Neural cell (in vitro differentiated cells): ENCODE data around the gene RBMX. TPM values are rescaled to one million over a fixed set of nuclear protein-coding genes. Genes with fewer than 3 reads are reported as not detected.

ENCODE experiments used
- H2AFZ ChIP-seq: fragments of 200-600, 300-800 bp; sonication (generic), shearing (Covaris generic); 2 replicates; pipeline ENCODE4 v1.6.0; 2014; ENCODE audit warnings: low read depth, mild to moderate bottlenecking, antibody characterized with exemption, low read length, moderate library complexity
- H3F3A ChIP-seq: fragments of 200-600 bp; shearing (Covaris generic); 2 replicates; pipeline ENCODE4 v1.6.1; 2016; ENCODE audit warnings: mild to moderate bottlenecking, moderate library complexity, mixed read lengths, antibody characterized with exemption, low read length; ENCODE audit not compliant: insufficient read depth, poor library complexity, severe bottlenecking
- H3K27ac ChIP-seq: fragments of 200-600, 300-800 bp; sonication (generic), shearing (Covaris generic); 2 replicates; pipeline ENCODE4 v1.5.1; 2014; ENCODE audit warnings: mild to moderate bottlenecking, low read length, moderate library complexity
- H3K27me3 ChIP-seq: fragments of 300-800, 200-600 bp; sonication (generic), shearing (Covaris generic); 2 replicates; pipeline ENCODE4 v1.6.0; 2014; ENCODE audit warnings: mild to moderate bottlenecking, low read depth, low read length, moderate library complexity; ENCODE audit not compliant: insufficient read depth
- H3K36me3 ChIP-seq: fragments of 300-800, 200-600 bp; sonication (generic), shearing (Covaris generic); 2 replicates; pipeline ENCODE4 v1.5.1; 2014; ENCODE audit warnings: mild to moderate bottlenecking, antibody characterized with exemption, low read length, moderate library complexity; ENCODE audit not compliant: insufficient read depth
- H3K4me2 ChIP-seq: fragments of 300-800, 200-600 bp; sonication (generic), shearing (Covaris generic); 2 replicates; pipeline ENCODE4 v1.6.0; 2014; ENCODE audit warnings: mild to moderate bottlenecking, low read length
- H3K4me3 ChIP-seq: fragments of 300-800, 200-600 bp; sonication (generic), shearing (Covaris generic); 2 replicates; pipeline ENCODE4 v1.5.1; 2014; ENCODE audit warnings: mild to moderate bottlenecking, low read length, moderate library complexity
- H3K79me2 ChIP-seq: fragments of 200-600 bp; shearing (Covaris generic); replicated peaks from 2 replicates; pipeline ENCODE4 v1.6.0; 2014; ENCODE audit warnings: mild to moderate bottlenecking, low read length, moderate library complexity; ENCODE audit not compliant: insufficient read depth
- H3K9ac ChIP-seq: fragments of 300-800, 200-600 bp; sonication (generic), shearing (Covaris generic); 2 replicates; pipeline ENCODE4 v1.6.1; 2016; ENCODE audit warnings: mild to moderate bottlenecking, low read length, mixed read lengths
- H3K9me2 ChIP-seq: fragments of 200-600 bp; shearing (Covaris generic); 2 replicates; pipeline ENCODE4 v1.6.1; 2016; ENCODE audit warnings: mild to moderate bottlenecking, low read length, mixed read lengths; ENCODE audit not compliant: insufficient read depth
- H3K9me3 ChIP-seq: fragments of 200-600, 300-800 bp; sonication (generic), shearing (Covaris generic); 2 replicates; pipeline ENCODE4 v1.6.1; 2016; ENCODE audit warnings: mild to moderate bottlenecking, mixed run types, low read length, moderate library complexity, mixed read lengths
- H4K20me1 ChIP-seq: fragments of 200-600 bp; shearing (Covaris generic); 2 replicates; pipeline ENCODE4 v1.6.1; 2016; ENCODE audit warnings: mild to moderate bottlenecking, mixed run types; ENCODE audit not compliant: insufficient read depth
- EP300 ChIP-seq: fragments of 450-650 bp; conservative IDR thresholded peaks from 2 replicates; pipeline ENCODE4 v1.6.1; 2014; ENCODE audit warnings: antibody characterized with exemption, mild to moderate bottlenecking, moderate library complexity; ENCODE audit not compliant: poor library complexity, severe bottlenecking
- EZH2 ChIP-seq: fragments of 200-600, 300-800 bp; shearing (Covaris generic), sonication (generic); IDR thresholded peaks from 2 replicates; pipeline ENCODE4 v1.6.1; 2014; ENCODE audit warnings: antibody characterized with exemption, low read length, borderline replicate concordance, mild to moderate bottlenecking; ENCODE audit not compliant: insufficient read depth, poor library complexity, severe bottlenecking
- MXI1 ChIP-seq: fragments of 450-650 bp; conservative IDR thresholded peaks from 2 replicates; pipeline ENCODE4 v1.6.1; 2014; ENCODE audit warnings: antibody characterized with exemption, mild to moderate bottlenecking; ENCODE audit not compliant: poor library complexity, severe bottlenecking
- POLR2AphosphoS5 ChIP-seq: IDR thresholded peaks from 2 replicates; pipeline ENCODE4 v1.6.1; 2012
- RAD21 ChIP-seq: fragments of 450-650 bp; conservative IDR thresholded peaks from 2 replicates; pipeline ENCODE4 v1.6.1; 2014; ENCODE audit warnings: antibody characterized with exemption, mild to moderate bottlenecking, moderate library complexity
- SMC3 ChIP-seq: fragments of 450-650 bp; conservative IDR thresholded peaks from 2 replicates; pipeline ENCODE4 v1.6.1; 2014; ENCODE audit warnings: antibody characterized with exemption, mild to moderate bottlenecking, moderate library complexity; ENCODE audit not compliant: poor library complexity
- TAF1 ChIP-seq: IDR thresholded peaks from 2 replicates; pipeline ENCODE4 v1.6.1; 2012; ENCODE audit warnings: low read depth
- polyA plus RNA-seq: library from polyadenylated mRNA; depleted of rRNA; stranded (reverse); fragments of >200 nt; gene quantifications from 2 replicates; pipeline ENCODE4 v1.2.3, GENCODE V29; 2014
- TF ChIP-seq, protein P1 (sequence below): fragments of 450-650 bp; IDR thresholded peaks from 2 replicates; pipeline ENCODE4 v1.5.1; 2014; ENCODE audit warnings: antibody characterized with exemption, mild to moderate bottlenecking, moderate library complexity; ENCODE audit not compliant: poor library complexity, severe bottlenecking
- TF ChIP-seq, protein P2 (sequence below): IDR thresholded peaks from 2 replicates; pipeline ENCODE4 v1.6.1; 2012; ENCODE audit warnings: borderline replicate concordance

The RBMX gene
- polyA plus RNA-seq, 1 donor from 2014 or later, result 875 TPM

DNA sequence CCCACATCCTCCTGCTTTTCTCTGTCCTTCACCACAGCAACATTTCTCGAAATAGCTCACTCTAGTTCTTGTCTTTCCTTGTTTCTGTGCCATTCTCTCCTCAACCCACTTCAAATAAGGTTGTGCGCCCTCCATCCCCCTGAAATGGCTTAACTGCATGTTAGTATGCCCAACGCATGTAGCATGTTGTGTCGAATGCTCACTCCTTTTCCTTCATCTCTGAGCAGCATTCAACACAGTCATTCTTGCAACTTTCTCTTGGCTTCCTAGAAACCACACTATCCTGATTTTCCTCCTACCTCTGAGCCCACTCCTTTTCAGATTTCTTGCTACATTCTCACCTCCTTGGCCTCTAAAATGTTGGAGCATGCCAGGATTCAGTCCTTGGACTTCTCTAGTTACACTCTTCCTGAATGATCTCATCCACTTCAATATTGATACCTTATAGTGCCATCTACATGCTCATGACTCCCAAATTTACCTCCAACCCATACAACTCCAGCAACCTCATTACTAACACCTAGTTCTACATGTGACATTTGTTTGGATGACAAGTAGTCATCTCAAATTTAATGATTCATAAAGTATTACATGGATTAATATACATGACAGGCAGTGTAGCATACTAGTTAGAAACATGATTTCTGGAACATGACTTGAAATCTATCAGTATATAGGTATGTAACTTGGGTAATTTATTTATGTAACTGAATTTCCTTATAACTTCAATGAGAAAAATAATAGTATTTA, 22.3 kb downstream of the RBMX start:
- TF ChIP-seq MXI1, result no peak
- TF ChIP-seq POLR2AphosphoS5, result no peak
- TF ChIP-seq SMC3, result no peak
- TF ChIP-seq, protein P1, sequence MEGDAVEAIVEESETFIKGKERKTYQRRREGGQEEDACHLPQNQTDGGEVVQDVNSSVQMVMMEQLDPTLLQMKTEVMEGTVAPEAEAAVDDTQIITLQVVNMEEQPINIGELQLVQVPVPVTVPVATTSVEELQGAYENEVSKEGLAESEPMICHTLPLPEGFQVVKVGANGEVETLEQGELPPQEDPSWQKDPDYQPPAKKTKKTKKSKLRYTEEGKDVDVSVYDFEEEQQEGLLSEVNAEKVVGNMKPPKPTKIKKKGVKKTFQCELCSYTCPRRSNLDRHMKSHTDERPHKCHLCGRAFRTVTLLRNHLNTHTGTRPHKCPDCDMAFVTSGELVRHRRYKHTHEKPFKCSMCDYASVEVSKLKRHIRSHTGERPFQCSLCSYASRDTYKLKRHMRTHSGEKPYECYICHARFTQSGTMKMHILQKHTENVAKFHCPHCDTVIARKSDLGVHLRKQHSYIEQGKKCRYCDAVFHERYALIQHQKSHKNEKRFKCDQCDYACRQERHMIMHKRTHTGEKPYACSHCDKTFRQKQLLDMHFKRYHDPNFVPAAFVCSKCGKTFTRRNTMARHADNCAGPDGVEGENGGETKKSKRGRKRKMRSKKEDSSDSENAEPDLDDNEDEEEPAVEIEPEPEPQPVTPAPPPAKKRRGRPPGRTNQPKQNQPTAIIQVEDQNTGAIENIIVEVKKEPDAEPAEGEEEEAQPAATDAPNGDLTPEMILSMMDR, result no peak
- no peak for TF ChIP-seq RAD21
- no peak for TF ChIP-seq TAF1
- TF ChIP-seq, protein P2, sequence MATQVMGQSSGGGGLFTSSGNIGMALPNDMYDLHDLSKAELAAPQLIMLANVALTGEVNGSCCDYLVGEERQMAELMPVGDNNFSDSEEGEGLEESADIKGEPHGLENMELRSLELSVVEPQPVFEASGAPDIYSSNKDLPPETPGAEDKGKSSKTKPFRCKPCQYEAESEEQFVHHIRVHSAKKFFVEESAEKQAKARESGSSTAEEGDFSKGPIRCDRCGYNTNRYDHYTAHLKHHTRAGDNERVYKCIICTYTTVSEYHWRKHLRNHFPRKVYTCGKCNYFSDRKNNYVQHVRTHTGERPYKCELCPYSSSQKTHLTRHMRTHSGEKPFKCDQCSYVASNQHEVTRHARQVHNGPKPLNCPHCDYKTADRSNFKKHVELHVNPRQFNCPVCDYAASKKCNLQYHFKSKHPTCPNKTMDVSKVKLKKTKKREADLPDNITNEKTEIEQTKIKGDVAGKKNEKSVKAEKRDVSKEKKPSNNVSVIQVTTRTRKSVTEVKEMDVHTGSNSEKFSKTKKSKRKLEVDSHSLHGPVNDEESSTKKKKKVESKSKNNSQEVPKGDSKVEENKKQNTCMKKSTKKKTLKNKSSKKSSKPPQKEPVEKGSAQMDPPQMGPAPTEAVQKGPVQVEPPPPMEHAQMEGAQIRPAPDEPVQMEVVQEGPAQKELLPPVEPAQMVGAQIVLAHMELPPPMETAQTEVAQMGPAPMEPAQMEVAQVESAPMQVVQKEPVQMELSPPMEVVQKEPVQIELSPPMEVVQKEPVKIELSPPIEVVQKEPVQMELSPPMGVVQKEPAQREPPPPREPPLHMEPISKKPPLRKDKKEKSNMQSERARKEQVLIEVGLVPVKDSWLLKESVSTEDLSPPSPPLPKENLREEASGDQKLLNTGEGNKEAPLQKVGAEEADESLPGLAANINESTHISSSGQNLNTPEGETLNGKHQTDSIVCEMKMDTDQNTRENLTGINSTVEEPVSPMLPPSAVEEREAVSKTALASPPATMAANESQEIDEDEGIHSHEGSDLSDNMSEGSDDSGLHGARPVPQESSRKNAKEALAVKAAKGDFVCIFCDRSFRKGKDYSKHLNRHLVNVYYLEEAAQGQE, result no peak
- TF ChIP-seq EZH2, result no peak
- no peak for TF ChIP-seq EP300
- Histone ChIP-seq H3K9me3 (no peaks in the 10 kb centered on the region), H3K4me3 (no peak overlapping the region), H4K20me1 (no peaks in the 10 kb centered on the region), H3K9me2 (no peaks in the 10 kb centered on the region), H3K27me3 (no peaks in the 10 kb centered on the region), H3K79me2 (no peaks in the 10 kb centered on the region), H3K27ac (no peak overlapping the region), H3K4me2 (no peak overlapping the region), H3K9ac (no peak overlapping the region), H3F3A (no peaks in the 10 kb centered on the region), H3K36me3 (no peaks in the 10 kb centered on the region), H2AFZ (no peak overlapping the region)

DNA sequence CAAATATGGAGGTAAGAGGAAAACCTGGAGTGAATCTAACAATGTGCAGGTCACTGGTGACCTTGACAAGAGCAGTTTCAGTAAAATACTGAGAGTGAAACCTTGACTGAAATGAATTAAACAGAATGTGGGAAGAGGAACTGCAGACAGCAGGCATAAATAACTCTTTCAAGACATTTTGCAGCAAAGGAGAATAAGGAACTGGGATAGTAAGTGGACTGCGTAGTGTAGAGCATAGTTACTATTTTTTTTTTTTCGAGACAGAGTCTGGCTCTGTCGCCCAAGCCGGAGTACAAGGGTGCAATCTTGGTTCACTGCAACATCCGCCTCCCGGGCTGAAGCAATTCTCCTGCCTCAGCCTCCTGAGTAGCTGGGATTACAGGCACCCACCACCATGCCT, 24.0 kb downstream of the RBMX start:
- Histone ChIP-seq H2AFZ (no peak overlapping the region), H3K9me3 (no peaks in the 10 kb centered on the region), H3K9ac (no peak overlapping the region), H3K36me3 (no peaks in the 10 kb centered on the region), H3K9me2 (no peaks in the 10 kb centered on the region), H3F3A (no peaks in the 10 kb centered on the region), H3K27ac (no peak overlapping the region), H3K4me2 (no peak overlapping the region), H3K79me2 (no peaks in the 10 kb centered on the region), H3K27me3 (no peaks in the 10 kb centered on the region), H3K4me3 (no peak overlapping the region), H4K20me1 (no peaks in the 10 kb centered on the region)
- TF ChIP-seq EP300 (no peak), MXI1 (no peak), RAD21 (no peak), EZH2 (no peak), SMC3 (no peak), TAF1 (no peak), POLR2AphosphoS5 (no peak)
- TF ChIP-seq, protein P2, result no peak
- TF ChIP-seq, protein P1, result no peak
